Neuronal stem cell (in vitro differentiated cells): Measurements from ENCODE around the gene RAB6B.

Experiments used
- DNase-seq: peaks from one replicate; pipeline ENCODE4 v3.0.0-alpha.2; 2013; ENCODE audit warnings: low spot score
- H2AFZ ChIP-seq: one replicate; pipeline ENCODE4 v1.6.1; 2013; ENCODE audit warnings: mild to moderate bottlenecking, low read length, inconsistent platforms
- H2AK5ac ChIP-seq: 2 replicates; pipeline ENCODE4 v1.6.1; 2013; ENCODE audit warnings: low read depth, mild to moderate bottlenecking, inconsistent platforms, low read length, moderate library complexity, mixed read lengths
- H2BK120ac ChIP-seq: 2 replicates; pipeline ENCODE4 v1.6.1; 2013; ENCODE audit warnings: low read depth, mild to moderate bottlenecking, inconsistent platforms, low read length, moderate library complexity, mixed read lengths
- H2BK12ac ChIP-seq: one replicate; pipeline ENCODE4 v1.6.1; 2013; ENCODE audit warnings: low read length, inconsistent platforms
- H2BK15ac ChIP-seq: 2 replicates; pipeline ENCODE4 v1.6.1; 2013; ENCODE audit warnings: mild to moderate bottlenecking, low read length, inconsistent platforms, mixed read lengths
- H2BK5ac ChIP-seq: one replicate; pipeline ENCODE4 v1.6.1; 2013; ENCODE audit warnings: inconsistent platforms, mild to moderate bottlenecking, low read length, moderate library complexity
- H3K14ac ChIP-seq: one replicate; pipeline ENCODE4 v1.6.1; 2013; ENCODE audit warnings: low read length, inconsistent platforms
- H3K18ac ChIP-seq: 2 replicates; pipeline ENCODE4 v1.6.1; 2013; ENCODE audit warnings: low read length, inconsistent platforms
- H3K23ac ChIP-seq: 2 replicates; pipeline ENCODE4 v1.6.1; 2013; ENCODE audit warnings: low read depth, mild to moderate bottlenecking, mixed read lengths, low read length, inconsistent platforms; ENCODE audit not compliant: poor library complexity
- H3K27ac ChIP-seq: replicated peaks from 3 replicates; pipeline ENCODE4 v1.5.1; 2013; ENCODE audit warnings: low read length, inconsistent platforms
- H3K27me3 ChIP-seq, 3 experiments: 2 replicates each; pipeline ENCODE4 v1.6.1; 2013; ENCODE audit warnings: low read length in 3 of 3, mild to moderate bottlenecking in 2 of 3, inconsistent platforms in 1 of 3, low read depth in 1 of 3, mixed read lengths in 1 of 3, moderate library complexity in 1 of 3; ENCODE audit not compliant: control insufficient read depth in 3 of 3, insufficient read depth in 3 of 3
- H3K36me3 ChIP-seq, 2 donors: replicated peaks in 1 of 2; 2 replicates each; pipeline ENCODE4 v1.6.1; 2013; ENCODE audit warnings: low read length in 2 of 2; ENCODE audit not compliant: control insufficient read depth in 2 of 2, insufficient read depth in 2 of 2
- H3K4ac ChIP-seq: 2 replicates; pipeline ENCODE4 v1.6.1; 2013; ENCODE audit warnings: inconsistent platforms, mild to moderate bottlenecking, low read length, moderate library complexity
- H3K4me1 ChIP-seq, 2 donors: 1 replicate in 1 of 2; 2 replicates in 1 of 2; pipeline ENCODE4 v1.6.1; 2013; ENCODE audit warnings: low read length in 2 of 2, low read depth in 1 of 2; ENCODE audit not compliant: control insufficient read depth in 2 of 2, insufficient read depth in 1 of 2
- H3K4me2 ChIP-seq: one replicate; pipeline ENCODE4 v1.6.1; 2013; ENCODE audit warnings: mild to moderate bottlenecking, low read length, inconsistent platforms; ENCODE audit not compliant: insufficient read depth, poor library complexity, severe bottlenecking
- H3K4me3 ChIP-seq, 2 donors: 2 replicates each; pipeline ENCODE4 v1.5.1; 2013; ENCODE audit warnings: low read length in 2 of 2, mild to moderate bottlenecking in 2 of 2, inconsistent platforms in 1 of 2, moderate library complexity in 1 of 2
- H3K79me1 ChIP-seq: one replicate; pipeline ENCODE4 v1.6.1; 2013; ENCODE audit warnings: low read depth, mild to moderate bottlenecking, inconsistent platforms, low read length, moderate library complexity
- H3K9ac ChIP-seq: one replicate; pipeline ENCODE4 v1.6.1; 2013; ENCODE audit warnings: mild to moderate bottlenecking, low read depth, low read length, inconsistent platforms; ENCODE audit not compliant: poor library complexity
- H3K9me3 ChIP-seq, 2 donors: replicated peaks in 1 of 2; 2 replicates each; pipeline versions ENCODE3 to v1.6.1; 2013; ENCODE audit warnings: low read length in 2 of 2, mild to moderate bottlenecking in 2 of 2, inconsistent platforms in 1 of 2, low read depth in 1 of 2, mixed read lengths in 1 of 2, moderate library complexity in 1 of 2; ENCODE audit not compliant: control insufficient read depth in 2 of 2, insufficient read depth in 1 of 2
- H4K8ac ChIP-seq: one replicate; pipeline ENCODE4 v1.6.1; 2013; ENCODE audit warnings: low read depth, mild to moderate bottlenecking, inconsistent platforms, low read length, moderate library complexity
- H4K91ac ChIP-seq: one replicate; pipeline ENCODE4 v1.6.1; 2013; ENCODE audit warnings: low read length, low read depth, mild to moderate bottlenecking, inconsistent platforms; ENCODE audit not compliant: poor library complexity
- WGBS, 2 donors: extraction: QIAGEN DNeasy Blood & Tissue Kit; methylation state at CpG; one replicate each; pipeline ENCODE4 v1.1.7; 2013; ENCODE audit warnings: missing lambda C conversion rate in 2 of 2, mixed read lengths in 1 of 2; ENCODE audit not compliant: insufficient read length in 2 of 2, insufficient replicate concordance in 1 of 2; ENCODE audit errors: extremely low coverage in 2 of 2; 5-methylcytosine and 5-hydroxymethylcytosine counted together

Gene RAB6B

GRCh38 chr3:133878518-133878917 lies 17.2 kb downstream of the RAB6B start:
- no peak overlapping the region for H2BK120ac ChIP-seq
- peaks cover 0 to 5% of the 10 kb centered on the region in 2 donors for H3K9me3 ChIP-seq
- H3K18ac ChIP-seq: no peak overlapping the region
- no peak overlapping the region for H3K14ac ChIP-seq
- H2BK12ac ChIP-seq: no peak overlapping the region
- H2BK15ac ChIP-seq: no peak overlapping the region
- no peak for DNase-seq
- H3K4me3 ChIP-seq: no peak overlapping the region
- no peak overlapping the region for H3K23ac ChIP-seq
- H3K4ac ChIP-seq: no peak overlapping the region
- H4K91ac ChIP-seq: no peak overlapping the region
- no CpG with 5 or more reads among the region's 3 CpGs for WGBS, 2 donors
- H3K27ac ChIP-seq: no peak overlapping the region
- no peak overlapping the region for H2BK5ac ChIP-seq
- H3K27me3 ChIP-seq: peaks cover 0 to 10% (median 0%) of the 10 kb centered on the region in 3 experiments
- H2AFZ ChIP-seq: no peak overlapping the region
- H2AK5ac ChIP-seq: no peak overlapping the region
- H3K4me1 ChIP-seq: no peaks in the 10 kb centered on the region
- H3K4me2 ChIP-seq: no peak overlapping the region
- no peaks in the 10 kb centered on the region for H3K36me3 ChIP-seq
- H4K8ac ChIP-seq: no peak overlapping the region
- no peak overlapping the region for H3K9ac ChIP-seq
- peaks cover 2% of the 10 kb centered on the region for H3K79me1 ChIP-seq

GRCh38 chr3:133877221-133877620 lies 18.5 kb downstream of the RAB6B start:
- H3K27ac ChIP-seq: no peak overlapping the region
- peaks cover 2% of the 10 kb centered on the region for H3K79me1 ChIP-seq
- H2BK120ac ChIP-seq: no peak overlapping the region
- H4K91ac ChIP-seq: no peak overlapping the region
- H2AK5ac ChIP-seq: no peak overlapping the region
- H3K4me2 ChIP-seq: no peak overlapping the region
- H3K4me1 ChIP-seq: peaks cover 0 to 10% of the 10 kb centered on the region in 2 donors
- no peak overlapping the region for H4K8ac ChIP-seq
- no peak overlapping the region for H2BK12ac ChIP-seq
- H2AFZ ChIP-seq: no peak overlapping the region
- H3K9me3 ChIP-seq: peaks cover 0 to 5% of the 10 kb centered on the region in 2 donors
- H3K4me3 ChIP-seq: no peak overlapping the region
- no CpG with 5 or more reads among the region's 2 CpGs for WGBS, 2 donors
- DNase-seq: no peak
- peaks cover 0 to 9% (median 0%) of the 10 kb centered on the region in 3 experiments for H3K27me3 ChIP-seq
- no peak overlapping the region for H2BK15ac ChIP-seq
- no peak overlapping the region for H2BK5ac ChIP-seq
- no peak overlapping the region for H3K23ac ChIP-seq
- no peak overlapping the region for H3K4ac ChIP-seq
- H3K9ac ChIP-seq: no peak overlapping the region
- no peak overlapping the region for H3K14ac ChIP-seq
- H3K18ac ChIP-seq: no peak overlapping the region
- H3K36me3 ChIP-seq: no peaks in the 10 kb centered on the region

- Histone ChIP-seq H3K4me2 (no peak overlapping the region), H3K9me3 (peaks cover 0 to 1% of the 10 kb centered on the region in 2 donors), H3K18ac (no peak overlapping the region), H3K36me3 (no peaks in the 10 kb centered on the region), H3K4ac (no peak overlapping the region), H3K23ac (no peak overlapping the region), H2BK15ac (no peak overlapping the region), H2BK12ac (no peak overlapping the region), H3K4me1 (peaks cover 0 to 13% of the 10 kb centered on the region in 2 donors), H2BK120ac (no peak overlapping the region), H3K4me3 (no peak overlapping the region), H3K14ac (no peak overlapping the region), H3K27ac (no peak overlapping the region), H3K9ac (no peak overlapping the region), H4K91ac (no peak overlapping the region), H3K79me1 (no peaks in the 10 kb centered on the region), H2BK5ac (no peak overlapping the region), H2AK5ac (no peak overlapping the region), H2AFZ (no peak overlapping the region), H3K27me3 (peaks cover 0 to 20% (median 0%) of the 10 kb centered on the region in 3 experiments), H4K8ac (no peak overlapping the region)
- no CpG with 5 or more reads among the region's 8 CpGs for WGBS, 2 donors
- DNase-seq: no peak
Measured at GRCh38 chr3:133874761-133875438, 20.8 kb downstream of the RAB6B start.

- no CpG with 5 or more reads among the region's 1 CpG for WGBS, 2 donors
- peaks cover 0 to 13% of the 10 kb centered on the region in 2 donors for H3K4me1 ChIP-seq
- H3K27me3 ChIP-seq: peaks cover 0 to 20% (median 0%) of the 10 kb centered on the region in 3 experiments
- H3K27ac ChIP-seq: no peak overlapping the region
- no peak overlapping the region for H3K4me3 ChIP-seq
- H3K79me1 ChIP-seq: no peaks in the 10 kb centered on the region
- H3K18ac ChIP-seq: no peak overlapping the region
- H3K4me2 ChIP-seq: no peak overlapping the region
- H2AK5ac ChIP-seq: no peak overlapping the region
- no peak overlapping the region for H2BK5ac ChIP-seq
- H3K4ac ChIP-seq: no peak overlapping the region
- H2AFZ ChIP-seq: no peak overlapping the region
- H3K23ac ChIP-seq: no peak overlapping the region
- DNase-seq: no peak
- H2BK120ac ChIP-seq: no peak overlapping the region
- H4K91ac ChIP-seq: no peak overlapping the region
- no peak overlapping the region for H4K8ac ChIP-seq
- no peak overlapping the region for H2BK15ac ChIP-seq
- H3K36me3 ChIP-seq: no peaks in the 10 kb centered on the region
- peaks cover 0 to 1% of the 10 kb centered on the region in 2 donors for H3K9me3 ChIP-seq
- no peak overlapping the region for H3K14ac ChIP-seq
- H3K9ac ChIP-seq: no peak overlapping the region
- no peak overlapping the region for H2BK12ac ChIP-seq
Measured at GRCh38 chr3:133874344-133874743, 21.3 kb downstream of the RAB6B start.
